Subcutaneous abdominal adipose tissue (tissue), 5 donors: Measurements from ENCODE around the gene CMSS1.

ENCODE experiments used
- H3K27ac ChIP-seq: one replicate; pipeline ENCODE4 v1.7.0; 2013; ENCODE audit warnings: low read depth, mild to moderate bottlenecking, inconsistent platforms, low read length, moderate library complexity
- H3K27me3 ChIP-seq, 5 donors: one replicate each; pipeline ENCODE4 v1.7.0; 2013; ENCODE audit warnings: low read length in 5 of 5, inconsistent platforms in 1 of 5; ENCODE audit not compliant: control insufficient read depth in 5 of 5, insufficient read depth in 4 of 5
- H3K36me3 ChIP-seq, 5 donors: one replicate each; pipeline ENCODE4 v1.7.0; 2013; ENCODE audit warnings: low read length in 5 of 5; ENCODE audit not compliant: control insufficient read depth in 5 of 5, insufficient read depth in 5 of 5
- H3K4me1 ChIP-seq, 5 donors: one replicate each; pipeline ENCODE4 v1.7.0; 2013; ENCODE audit warnings: low read length in 5 of 5, mild to moderate bottlenecking in 3 of 5, moderate library complexity in 1 of 5; ENCODE audit not compliant: control insufficient read depth in 5 of 5, insufficient read depth in 5 of 5
- H3K4me3 ChIP-seq, 5 donors: one replicate each; pipeline ENCODE4 v1.7.0; 2013; ENCODE audit warnings: low read length in 5 of 5, low read depth in 1 of 5
- H3K9ac ChIP-seq, 5 donors: one replicate each; pipeline ENCODE4 v1.7.0; 2013; ENCODE audit warnings: low read length in 5 of 5, mild to moderate bottlenecking in 4 of 5, moderate library complexity in 3 of 5
- H3K9me3 ChIP-seq, 5 donors: one replicate each; pipeline ENCODE4 v1.7.0; 2013; ENCODE audit warnings: low read length in 5 of 5; ENCODE audit not compliant: control insufficient read depth in 5 of 5
- donor health status: healthy.
- donor health status: healthy.
- donor health status: healthy.
- donor health status: healthy.
- donor health status: healthy.

Gene CMSS1

DNA sequence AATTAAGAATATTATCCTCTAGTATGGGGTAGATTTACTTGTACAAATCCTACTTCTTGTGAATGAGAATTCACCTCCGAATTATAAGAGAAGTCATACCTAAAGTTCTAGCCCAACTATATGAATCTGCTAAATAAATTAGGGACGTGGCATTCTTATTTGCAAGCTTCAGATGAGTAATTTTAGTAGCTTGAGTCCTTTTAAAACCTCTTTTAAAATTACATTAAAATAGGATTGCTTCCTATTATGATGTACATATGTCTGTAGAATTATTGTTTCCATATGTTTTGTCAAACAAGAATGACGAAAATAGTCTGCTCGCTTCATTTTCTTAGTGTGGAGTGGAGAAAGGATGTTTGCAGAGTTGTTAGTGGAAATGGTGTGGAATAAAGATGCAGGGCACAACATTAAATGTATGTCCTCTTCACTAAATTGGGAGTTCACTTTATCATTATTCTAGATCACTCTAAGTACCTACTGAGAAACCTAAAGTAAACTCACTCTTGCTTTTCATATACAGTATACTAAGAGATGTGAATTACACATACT, 59.4 kb downstream of the CMSS1 start:
- Histone ChIP-seq H3K27ac (peak overlapping the region; percentile 89), H3K9me3 (no peaks in the 10 kb centered on the region), H3K4me3 (peak overlapping the region in 4 of 5 donors; percentile 75 to 96 (median 86)), H3K4me1 (peaks cover 0 to 62% (median 36%) of the 10 kb centered on the region in 5 donors), H3K9ac (peak overlapping the region in 3 of 5 donors; percentile 86 to 99 (median 96)), H3K27me3 (no peaks in the 10 kb centered on the region), H3K36me3 (no peaks in the 10 kb centered on the region)

DNA sequence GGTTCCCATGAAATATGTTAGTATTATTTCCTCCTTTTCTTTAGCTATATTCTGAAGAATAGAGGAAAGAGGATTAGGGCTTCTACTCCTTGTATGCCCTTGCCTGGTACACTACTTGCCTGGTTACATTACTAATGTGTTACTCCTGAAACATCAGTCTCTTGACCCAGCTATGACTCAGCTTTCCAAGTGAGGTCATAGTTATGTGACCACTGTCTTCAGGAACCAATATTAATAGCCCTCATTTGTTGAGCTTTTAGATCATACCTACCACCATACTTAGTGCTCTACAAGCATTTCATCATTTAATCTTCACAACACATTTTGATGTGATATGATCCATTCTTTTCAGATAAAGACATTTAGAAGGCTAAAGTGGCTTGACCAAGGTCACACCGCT, 60.3 kb downstream of the CMSS1 start:
- no peak overlapping the region for H3K9ac ChIP-seq
- H3K9me3 ChIP-seq: no peaks in the 10 kb centered on the region
- H3K4me1 ChIP-seq: peaks cover 0 to 53% (median 27%) of the 10 kb centered on the region in 5 donors
- no peak overlapping the region for H3K4me3 ChIP-seq
- H3K27ac ChIP-seq: peak overlapping the region; percentile 89
- no peaks in the 10 kb centered on the region for H3K27me3 ChIP-seq
- no peaks in the 10 kb centered on the region for H3K36me3 ChIP-seq

GRCh38 chr3:99879275-99879674, 61.6 kb downstream of the CMSS1 start:
- Histone ChIP-seq H3K4me3 (no peak overlapping the region), H3K9ac (no peak overlapping the region), H3K27ac (no peak overlapping the region), H3K4me1 (peaks cover 0 to 41% (median 15%) of the 10 kb centered on the region in 5 donors), H3K9me3 (no peaks in the 10 kb centered on the region), H3K36me3 (no peaks in the 10 kb centered on the region), H3K27me3 (no peaks in the 10 kb centered on the region)

- Histone ChIP-seq H3K9ac (no peak overlapping the region), H3K27ac (peak overlapping the region; percentile 48), H3K36me3 (no peaks in the 10 kb centered on the region), H3K9me3 (no peaks in the 10 kb centered on the region), H3K4me3 (peak overlapping the region in 1 of 5 donors; percentile 13), H3K27me3 (no peaks in the 10 kb centered on the region), H3K4me1 (peaks cover 0 to 45% (median 13%) of the 10 kb centered on the region in 5 donors)
Observed at GRCh38 chr3:99881121-99881524, 63.5 kb downstream of the CMSS1 start.

DNA sequence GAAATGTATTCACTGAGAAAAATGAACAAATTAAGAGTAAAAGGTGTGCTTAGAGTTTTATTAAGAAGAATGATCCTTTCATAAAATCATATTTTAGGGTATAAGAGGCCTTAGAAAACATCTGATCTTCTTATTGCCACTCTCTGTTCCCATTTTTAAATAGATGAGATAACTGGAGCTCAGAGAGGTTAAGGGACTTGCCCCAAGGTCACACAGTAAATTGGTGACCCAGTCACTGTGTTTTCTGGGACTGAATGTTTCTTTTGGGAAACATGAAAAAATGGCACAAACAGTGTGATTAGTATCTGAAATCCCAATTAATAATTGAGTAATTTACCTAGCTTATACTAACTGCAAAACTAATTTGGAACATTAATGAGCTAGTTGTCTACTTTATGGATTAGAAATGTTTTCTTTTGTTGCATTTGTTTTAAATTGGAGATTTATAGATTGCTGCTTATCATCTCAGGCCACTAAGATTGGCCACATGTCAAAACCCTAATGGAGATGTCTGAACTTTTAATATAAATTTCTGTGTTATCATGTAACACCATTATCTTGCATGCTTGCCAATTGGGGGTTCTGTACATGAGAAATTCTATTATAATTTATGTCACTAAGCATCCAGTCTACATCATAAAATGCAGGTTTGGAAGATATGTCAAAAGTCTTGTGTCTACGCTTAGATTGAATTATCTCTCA, 64.9 kb downstream of the CMSS1 start:
- Histone ChIP-seq H3K27ac (no peak overlapping the region), H3K4me3 (no peak overlapping the region), H3K9me3 (no peaks in the 10 kb centered on the region), H3K4me1 (peaks cover 0 to 30% (median 9%) of the 10 kb centered on the region in 5 donors), H3K27me3 (no peaks in the 10 kb centered on the region), H3K9ac (no peak overlapping the region), H3K36me3 (no peaks in the 10 kb centered on the region)

DNA sequence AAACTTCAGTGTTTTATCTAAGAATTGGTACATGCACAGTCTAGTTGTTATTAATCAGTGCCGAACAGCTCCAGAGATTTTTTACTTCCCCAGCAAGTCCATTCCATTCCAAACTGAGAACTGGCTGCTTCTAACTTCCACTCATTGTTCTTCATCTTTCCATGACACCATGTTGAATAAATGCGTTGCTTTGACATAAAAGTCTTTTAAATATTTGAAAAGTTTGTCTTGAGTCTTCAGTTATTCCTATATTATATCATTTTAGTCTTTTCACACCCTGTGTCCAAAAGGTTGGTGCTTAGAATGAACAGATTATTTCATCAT, 65.4 kb downstream of the CMSS1 start:
- Histone ChIP-seq H3K4me3 (no peak overlapping the region), H3K36me3 (no peaks in the 10 kb centered on the region), H3K4me1 (peaks cover 0 to 28% (median 9%) of the 10 kb centered on the region in 5 donors), H3K9ac (no peak overlapping the region), H3K27ac (no peak overlapping the region), H3K9me3 (no peaks in the 10 kb centered on the region), H3K27me3 (no peaks in the 10 kb centered on the region)

DNA sequence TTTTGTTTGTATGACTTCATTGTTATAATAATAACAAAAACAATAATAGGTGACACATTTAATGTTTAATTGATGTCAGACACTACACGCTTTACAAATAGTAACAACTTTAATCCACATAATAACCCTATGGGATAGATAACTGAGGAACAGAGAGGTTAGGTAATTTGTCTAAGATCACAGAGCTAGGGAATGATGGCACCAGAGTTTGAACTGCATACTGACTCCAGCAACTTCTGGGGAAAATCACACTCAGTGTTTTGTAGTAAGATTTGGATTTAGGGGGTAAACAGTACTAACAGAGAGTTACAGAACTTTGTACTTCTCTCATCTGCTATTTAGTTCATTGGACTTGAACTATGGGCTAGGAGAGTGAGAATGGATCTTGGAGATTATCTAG, 66.0 kb downstream of the CMSS1 start:
- no peak overlapping the region for H3K27ac ChIP-seq
- H3K4me1 ChIP-seq: peaks cover 0 to 28% (median 9%) of the 10 kb centered on the region in 5 donors
- no peaks in the 10 kb centered on the region for H3K27me3 ChIP-seq
- H3K4me3 ChIP-seq: no peak overlapping the region
- H3K9me3 ChIP-seq: no peaks in the 10 kb centered on the region
- no peak overlapping the region for H3K9ac ChIP-seq
- no peaks in the 10 kb centered on the region for H3K36me3 ChIP-seq

GRCh38 chr3:99884484-99884883, 66.8 kb downstream of the CMSS1 start:
- Histone ChIP-seq H3K9ac (no peak overlapping the region), H3K9me3 (no peaks in the 10 kb centered on the region), H3K27ac (no peak overlapping the region), H3K4me3 (no peak overlapping the region), H3K4me1 (peaks cover 0 to 28% (median 9%) of the 10 kb centered on the region in 5 donors), H3K27me3 (no peaks in the 10 kb centered on the region), H3K36me3 (no peaks in the 10 kb centered on the region)

GRCh38 chr3:99885085-99885484, 67.4 kb downstream of the CMSS1 start:
- Histone ChIP-seq H3K27ac (no peak overlapping the region), H3K4me3 (no peak overlapping the region), H3K9me3 (no peaks in the 10 kb centered on the region), H3K9ac (no peak overlapping the region), H3K27me3 (no peaks in the 10 kb centered on the region), H3K36me3 (no peaks in the 10 kb centered on the region), H3K4me1 (peaks cover 0 to 22% (median 9%) of the 10 kb centered on the region in 5 donors)

- no peak overlapping the region for H3K4me3 ChIP-seq
- H3K4me1 ChIP-seq: peaks cover 0 to 16% (median 7%) of the 10 kb centered on the region in 5 donors
- no peak overlapping the region for H3K9ac ChIP-seq
- no peaks in the 10 kb centered on the region for H3K36me3 ChIP-seq
- H3K27ac ChIP-seq: no peak overlapping the region
- H3K9me3 ChIP-seq: no peaks in the 10 kb centered on the region
- no peaks in the 10 kb centered on the region for H3K27me3 ChIP-seq
Observed at GRCh38 chr3:99885851-99886250, 68.2 kb downstream of the CMSS1 start.
